Measurements from ENCODE around the gene HTR4.
A peak's percentile ranks its signal among the peaks of the same experiment; 100 is the strongest.

The HTR4 gene

GRCh38 chr5:148443998-148444397 is 210.3 kb downstream of the HTR4 start:
- no peaks in the 10 kb centered on the region for H3K4me1 ChIP-seq (ENCODE audit: control insufficient read depth in 1 of 2, insufficient read depth in 2 of 2, low read length in 2 of 2)
- no peak overlapping the region for H4K12ac ChIP-seq (ENCODE audit: low read depth, low read length)
- H2BK12ac ChIP-seq (ENCODE audit: low read length), result no peak overlapping the region
- no peak overlapping the region for H3K14ac ChIP-seq (ENCODE audit: low read length)
- WGBS (ENCODE audit: extremely low coverage, insufficient coverage, insufficient read length), result no CpG with 5 or more reads among the region's 5 CpGs
- H3K27ac ChIP-seq (ENCODE audit: low read depth, low read length), result no peak overlapping the region
- H2AFZ ChIP-seq (ENCODE audit: insufficient read depth, low read length, poor library complexity), result no peak overlapping the region
- H3K79me1 ChIP-seq (ENCODE audit: low read length), result no peaks in the 10 kb centered on the region
- no peak overlapping the region for H3K23ac ChIP-seq (ENCODE audit: low read length)
- no peaks in the 10 kb centered on the region for H3K79me2 ChIP-seq (ENCODE audit: control insufficient read depth, insufficient read depth, low read length, poor library complexity)
- H4K91ac ChIP-seq (ENCODE audit: low read depth, low read length), result no peak overlapping the region
- no peak overlapping the region for H3K4me3 ChIP-seq (ENCODE audit: low read depth, low read length)
- H3K9me3 ChIP-seq (ENCODE audit: insufficient read depth, low read depth, low read length), result no peaks in the 10 kb centered on the region
- H3K36me3 ChIP-seq (ENCODE audit: control insufficient read depth in 1 of 2, insufficient read depth in 2 of 2, low read length in 2 of 2), result peaks cover 4 to 12% of the 10 kb centered on the region in 2 experiments
- no peaks in the 10 kb centered on the region for H3K27me3 ChIP-seq (ENCODE audit: insufficient read depth, low read length)
- no peak overlapping the region for H3K18ac ChIP-seq (ENCODE audit: low read length)
- no peak overlapping the region for H3K4me2 ChIP-seq (ENCODE audit: low read length)
- H2BK5ac ChIP-seq (ENCODE audit: low read depth, low read length, poor library complexity), result no peak overlapping the region
- no peak overlapping the region for H2BK120ac ChIP-seq (ENCODE audit: insufficient read depth, low read length, poor library complexity)
- H3K4ac ChIP-seq (ENCODE audit: low read depth, low read length), result no peak overlapping the region
- peak; percentile 48 to 93 for DNase-seq
- no peak overlapping the region for H4K8ac ChIP-seq (ENCODE audit: low read depth, low read length)
- H2AK5ac ChIP-seq (ENCODE audit: low read length), result no peak overlapping the region
- H3K9ac ChIP-seq (ENCODE audit: low read length), result no peak overlapping the region

GRCh38 chr5:148443241-148443640 is 211.1 kb downstream of the HTR4 start:
- H2BK5ac ChIP-seq (ENCODE audit: low read depth, low read length, poor library complexity), result no peak overlapping the region
- H3K9ac ChIP-seq (ENCODE audit: low read length), result no peak overlapping the region
- H3K4me1 ChIP-seq (ENCODE audit: control insufficient read depth in 1 of 2, insufficient read depth in 2 of 2, low read length in 2 of 2), result no peaks in the 10 kb centered on the region
- H3K9me3 ChIP-seq (ENCODE audit: insufficient read depth, low read depth, low read length), result no peaks in the 10 kb centered on the region
- H3K4me2 ChIP-seq (ENCODE audit: low read length), result no peak overlapping the region
- H3K23ac ChIP-seq (ENCODE audit: low read length), result no peak overlapping the region
- no peak overlapping the region for H3K4ac ChIP-seq (ENCODE audit: low read depth, low read length)
- no peaks in the 10 kb centered on the region for H3K27me3 ChIP-seq (ENCODE audit: insufficient read depth, low read length)
- H4K91ac ChIP-seq (ENCODE audit: low read depth, low read length), result no peak overlapping the region
- no CpG with 5 or more reads among the region's 1 CpG for WGBS (ENCODE audit: extremely low coverage, insufficient coverage, insufficient read length)
- no peak for DNase-seq
- no peak overlapping the region for H2BK12ac ChIP-seq (ENCODE audit: low read length)
- peaks cover 4 to 12% of the 10 kb centered on the region in 2 experiments for H3K36me3 ChIP-seq (ENCODE audit: control insufficient read depth in 1 of 2, insufficient read depth in 2 of 2, low read length in 2 of 2)
- H3K27ac ChIP-seq (ENCODE audit: low read depth, low read length), result no peak overlapping the region
- no peak overlapping the region for H2AK5ac ChIP-seq (ENCODE audit: low read length)
- no peaks in the 10 kb centered on the region for H3K79me2 ChIP-seq (ENCODE audit: control insufficient read depth, insufficient read depth, low read length, poor library complexity)
- H3K4me3 ChIP-seq (ENCODE audit: low read depth, low read length), result no peak overlapping the region
- no peak overlapping the region for H4K8ac ChIP-seq (ENCODE audit: low read depth, low read length)
- no peak overlapping the region for H2BK120ac ChIP-seq (ENCODE audit: insufficient read depth, low read length, poor library complexity)
- no peak overlapping the region for H2AFZ ChIP-seq (ENCODE audit: insufficient read depth, low read length, poor library complexity)
- H4K12ac ChIP-seq (ENCODE audit: low read depth, low read length), result no peak overlapping the region
- no peak overlapping the region for H3K18ac ChIP-seq (ENCODE audit: low read length)
- H3K79me1 ChIP-seq (ENCODE audit: low read length), result no peaks in the 10 kb centered on the region
- H3K14ac ChIP-seq (ENCODE audit: low read length), result no peak overlapping the region

- Histone ChIP-seq H2AK5ac (ENCODE audit: low read length) (no peak overlapping the region), H3K27ac (ENCODE audit: low read depth, low read length) (no peak overlapping the region), H3K23ac (ENCODE audit: low read length) (no peak overlapping the region), H2AFZ (ENCODE audit: insufficient read depth, low read length, poor library complexity) (no peak overlapping the region), H2BK12ac (ENCODE audit: low read length) (no peak overlapping the region), H3K9ac (ENCODE audit: low read length) (no peak overlapping the region), H3K9me3 (ENCODE audit: insufficient read depth, low read depth, low read length) (no peaks in the 10 kb centered on the region), H4K91ac (ENCODE audit: low read depth, low read length) (no peak overlapping the region), H3K79me2 (ENCODE audit: control insufficient read depth, insufficient read depth, low read length, poor library complexity) (no peaks in the 10 kb centered on the region), H3K4ac (ENCODE audit: low read depth, low read length) (no peak overlapping the region), H3K4me1 (ENCODE audit: control insufficient read depth in 1 of 2, insufficient read depth in 2 of 2, low read length in 2 of 2) (no peaks in the 10 kb centered on the region), H3K14ac (ENCODE audit: low read length) (no peak overlapping the region), H3K18ac (ENCODE audit: low read length) (no peak overlapping the region), H3K4me2 (ENCODE audit: low read length) (no peak overlapping the region), H3K4me3 (ENCODE audit: low read depth, low read length) (no peak overlapping the region), H3K27me3 (ENCODE audit: insufficient read depth, low read length) (no peaks in the 10 kb centered on the region), H3K36me3 (ENCODE audit: control insufficient read depth in 1 of 2, insufficient read depth in 2 of 2, low read length in 2 of 2) (peaks cover 10 to 14% of the 10 kb centered on the region in 2 experiments), H2BK120ac (ENCODE audit: insufficient read depth, low read length, poor library complexity) (no peak overlapping the region), H4K8ac (ENCODE audit: low read depth, low read length) (no peak overlapping the region), H2BK5ac (ENCODE audit: low read depth, low read length, poor library complexity) (no peak overlapping the region), H3K79me1 (ENCODE audit: low read length) (no peaks in the 10 kb centered on the region), H4K12ac (ENCODE audit: low read depth, low read length) (no peak overlapping the region)
- DNase-seq, result no peak
- WGBS (ENCODE audit: extremely low coverage, insufficient coverage, insufficient read length), result no CpG with 5 or more reads among the region's 2 CpGs
Observed at GRCh38 chr5:148438933-148439332, 215.4 kb downstream of the HTR4 start.

GRCh38 chr5:148437249-148437648 is 217.1 kb downstream of the HTR4 start:
- Histone ChIP-seq H2BK5ac (ENCODE audit: low read depth, low read length, poor library complexity) (no peak overlapping the region), H3K4me1 (ENCODE audit: control insufficient read depth in 1 of 2, insufficient read depth in 2 of 2, low read length in 2 of 2) (no peaks in the 10 kb centered on the region), H4K8ac (ENCODE audit: low read depth, low read length) (no peak overlapping the region), H3K18ac (ENCODE audit: low read length) (no peak overlapping the region), H3K36me3 (ENCODE audit: control insufficient read depth in 1 of 2, insufficient read depth in 2 of 2, low read length in 2 of 2) (peaks cover 10 to 15% of the 10 kb centered on the region in 2 experiments), H3K9ac (ENCODE audit: low read length) (no peak overlapping the region), H3K14ac (ENCODE audit: low read length) (no peak overlapping the region), H3K27me3 (ENCODE audit: insufficient read depth, low read length) (no peaks in the 10 kb centered on the region), H3K79me2 (ENCODE audit: control insufficient read depth, insufficient read depth, low read length, poor library complexity) (no peaks in the 10 kb centered on the region), H3K79me1 (ENCODE audit: low read length) (no peaks in the 10 kb centered on the region), H2AK5ac (ENCODE audit: low read length) (no peak overlapping the region), H3K9me3 (ENCODE audit: insufficient read depth, low read depth, low read length) (no peaks in the 10 kb centered on the region), H2BK12ac (ENCODE audit: low read length) (no peak overlapping the region), H2BK120ac (ENCODE audit: insufficient read depth, low read length, poor library complexity) (no peak overlapping the region), H4K91ac (ENCODE audit: low read depth, low read length) (no peak overlapping the region), H4K12ac (ENCODE audit: low read depth, low read length) (no peak overlapping the region), H2AFZ (ENCODE audit: insufficient read depth, low read length, poor library complexity) (no peak overlapping the region), H3K4me3 (ENCODE audit: low read depth, low read length) (no peak overlapping the region), H3K23ac (ENCODE audit: low read length) (no peak overlapping the region), H3K4ac (ENCODE audit: low read depth, low read length) (no peak overlapping the region), H3K27ac (ENCODE audit: low read depth, low read length) (no peak overlapping the region), H3K4me2 (ENCODE audit: low read length) (no peak overlapping the region)
- peak in 1 of 2 donors; percentile 10 for DNase-seq
- WGBS (ENCODE audit: extremely low coverage, insufficient coverage, insufficient read length), result no CpG with 5 or more reads among the region's 6 CpGs

Measured in trophoblast cell (in vitro differentiated cells and primary cell).